ENCODE results near the gene CNOT6.
"Not testable (repeated sequence)": the region's sequence is repeated elsewhere in the genome, so short reads cannot be mapped to it uniquely, and the experiment has no call there.

The CNOT6 gene

GRCh38 chr5:180498378-180498777 lies 4.2 kb downstream of the CNOT6 start:
- no peak for DNase-seq (ENCODE audit: low read depth)
- no peak overlapping the region for H3K4me3 ChIP-seq (ENCODE audit: low read depth, low read length)
- no peak for TF ChIP-seq CTCF (IDR thresholded peaks at IDR 0.05; ENCODE audit: low read depth, low read length, missing control alignments)

GRCh38 chr5:180499684-180500083 lies 5.5 kb downstream of the CNOT6 start:
- no peak for DNase-seq (ENCODE audit: low read depth)
- no peak for TF ChIP-seq CTCF (IDR thresholded peaks at IDR 0.05; ENCODE audit: low read depth, low read length, missing control alignments)
- no peak overlapping the region for H3K4me3 ChIP-seq (ENCODE audit: low read depth, low read length)

GRCh38 chr5:180500300-180500699 lies 6.1 kb downstream of the CNOT6 start:
- not testable (repeated sequence) for H3K4me3 ChIP-seq (ENCODE audit: low read depth, low read length); DNase-seq (ENCODE audit: low read depth)

DNA sequence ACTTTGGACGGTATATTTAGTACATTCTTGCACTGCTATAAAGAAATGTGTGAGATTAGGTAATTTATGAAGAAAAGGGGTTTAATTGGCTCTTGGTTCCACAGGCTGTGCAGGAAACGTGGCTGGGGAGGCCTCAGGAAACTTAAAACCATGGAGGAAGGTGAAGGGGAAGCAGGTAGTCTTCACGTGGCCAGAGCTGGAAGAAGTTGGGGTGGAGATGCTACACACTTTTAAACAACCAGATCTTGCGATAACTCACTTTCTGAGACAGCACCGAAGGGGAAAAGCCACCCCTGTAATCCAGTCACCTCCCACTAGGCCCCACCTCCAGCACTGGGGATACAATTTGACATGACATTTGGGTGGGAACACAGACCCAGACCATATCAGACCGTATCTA lies 13.5 kb downstream of the CNOT6 start:
- no peak for TF ChIP-seq CTCF (IDR thresholded peaks at IDR 0.05; ENCODE audit: low read depth, low read length, missing control alignments)
- no peak overlapping the region for H3K4me3 ChIP-seq (ENCODE audit: low read depth, low read length)
- no peak for DNase-seq (ENCODE audit: low read depth)

- H3K4me3 ChIP-seq (ENCODE audit: low read depth, low read length), result no peak overlapping the region
- no peak for DNase-seq (ENCODE audit: low read depth)
- TF ChIP-seq CTCF (IDR thresholded peaks at IDR 0.05; ENCODE audit: low read depth, low read length, missing control alignments), result no peak
These were observed 21.1 kb downstream of the CNOT6 start for GRCh38 chr5:180515294-180515693.

GRCh38 chr5:180515974-180516373 lies 21.8 kb downstream of the CNOT6 start:
- not testable (repeated sequence) for DNase-seq (ENCODE audit: low read depth); H3K4me3 ChIP-seq (ENCODE audit: low read depth, low read length)

- DNase-seq (ENCODE audit: low read depth), result no peak
- TF ChIP-seq CTCF (IDR thresholded peaks at IDR 0.05; ENCODE audit: low read depth, low read length, missing control alignments), result no peak
- H3K4me3 ChIP-seq (ENCODE audit: low read depth, low read length), result no peak overlapping the region
These were observed 22.3 kb downstream of the CNOT6 start for GRCh38 chr5:180516440-180516839.

DNA sequence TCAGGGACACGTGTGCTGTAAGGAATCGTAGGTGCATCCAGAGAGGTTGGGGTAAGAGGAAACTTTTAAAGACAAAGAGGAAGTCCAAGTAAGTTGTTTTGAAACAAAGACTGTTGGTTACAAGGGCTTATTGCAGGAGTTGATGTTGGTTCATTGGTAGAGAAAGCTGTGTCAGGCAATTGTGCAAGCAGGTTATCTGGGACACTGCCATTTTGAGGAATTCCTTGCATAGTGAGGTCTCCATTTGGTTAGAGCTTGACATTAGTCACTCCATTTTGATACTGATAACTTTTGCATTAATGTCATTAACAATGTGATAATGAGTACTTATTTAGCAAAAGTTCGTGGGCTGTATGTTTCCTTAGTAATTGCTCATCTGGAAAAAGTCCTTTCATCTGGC lies 24.9 kb downstream of the CNOT6 start:
- TF ChIP-seq CTCF (IDR thresholded peaks at IDR 0.05; ENCODE audit: low read depth, low read length, missing control alignments), result no peak
- no peak overlapping the region for H3K4me3 ChIP-seq (ENCODE audit: low read depth, low read length)
- no peak for DNase-seq (ENCODE audit: low read depth)

All from GM12864 (cell line).